Measurements from ENCODE around the gene ATF7IP2. TPM values are rescaled to one million over a fixed set of nuclear protein-coding genes. Genes with fewer than 3 reads are reported as not detected.

The ATF7IP2 gene
- total and polyA plus RNA-seq, 2 of the 13 experiments (the other 11 are each of a cell fraction or from before 2014, with no cell fraction given), result 117 to 217 TPM

GRCh38 chr16:10453159-10453510 is 67.3 kb downstream of the ATF7IP2 start:
- no peak for DNase-seq (ENCODE audit: low spot score)
- Histone ChIP-seq H3K4me1 (ENCODE audit: insufficient read depth, low read length) (peaks cover 32% of the 10 kb centered on the region), H3K9me3 (ENCODE audit: low read length) (0 out of 2 replicates have a peak, but pooled peaks cover 5% of the 10 kb centered on the region), H3K36me3 (replicated peaks in 1 of 2; ENCODE audit: control insufficient read depth in 1 of 2, insufficient read depth in 2 of 2, low read length in 2 of 2) (peaks cover 15 to 51% of the 10 kb centered on the region in 2 experiments), H2AFZ (ENCODE audit: low read length) (no peak overlapping the region), H3K27me3 (ENCODE audit: control insufficient read depth in 1 of 2, insufficient read depth in 2 of 2, low read length in 2 of 2) (no peaks in the 10 kb centered on the region), H3K4me3 (replicated peaks in 1 of 3; ENCODE audit: insufficient read depth in 1 of 3, low read depth in 2 of 3, low read length in 3 of 3) (peak overlapping the region in 2 of 3 experiments; percentile 25 to 47; a peak in 3 of 6 replicates), H3K4me2 (ENCODE audit: low read depth, low read length) (peak overlapping the region; percentile 60), H3K79me2 (ENCODE audit: insufficient read depth, low read length) (no peaks in the 10 kb centered on the region), H3K9ac (ENCODE audit: insufficient read depth, low read depth, low read length) (peak overlapping the region; percentile 41), H4K20me1 (ENCODE audit: insufficient read depth, low read length) (no peaks in the 10 kb centered on the region), H3K27ac (ENCODE audit: extremely low read length, insufficient read depth, low read length) (peak overlapping the region; percentile 80)
- ATAC-seq, result peak; percentile 39
- POLR2A ChIA-PET, result interaction anchor here (0.6 to 3.1 kb wide), 11 partner anchors 9 to 1362 kb away, joined by 3 to 20 read pairs (median 4); partner anchors contain the start of genes ATF7IP2 and HAPSTR1
- intact Hi-C loops (cut with micrococcal nuclease; ENCODE audit: unreplicated experiment) (no loop called here), in situ Hi-C loops (cut with HindIII; ENCODE audit: extremely low pct_ligation_motif_present, low pct_unique_long_range_greater_than_20kb) (no loop called here)
- BruUV-seq (replicated peaks), result no TSS peak
- 96% methylated on average over 6 of the region's 6 CpGs for WGBS (ENCODE audit: low lambda C conversion rate)
- no peak for FAIRE-seq
- CTCF ChIA-PET (ENCODE audit: low intra/inter-chr PET ratio, low total read pairs), result no interaction called here
- TF ChIP-seq SAFB2 (CRISPR knock-in tag; IDR thresholded peaks at IDR 0.05; ENCODE audit: borderline replicate concordance, low read depth), result no peak
- TF ChIP-seq ZIK1 (CRISPR knock-in tag; IDR thresholded peaks at IDR 0.05; ENCODE audit: borderline replicate concordance, low read depth), result no peak
- no peak for TF ChIP-seq MAFK (conservative IDR thresholded peaks at IDR 0.05 in 1 of 2, IDR thresholded peaks at IDR 0.05 in 1 of 2; ENCODE audit: low read length in 2 of 2)
- no peak for TF ChIP-seq MXD3 (CRISPR knock-in tag; IDR thresholded peaks at IDR 0.05)
- no peak for TF ChIP-seq GLMP (CRISPR knock-in tag; IDR thresholded peaks at IDR 0.05; ENCODE audit: borderline replicate concordance)
- TF ChIP-seq SMC3 (IDR thresholded peaks at IDR 0.05; ENCODE audit: low read length), result no peak
- no peak for TF ChIP-seq ZNF543 (CRISPR knock-in tag; IDR thresholded peaks at IDR 0.05)
- TF ChIP-seq DBP (CRISPR knock-in tag; IDR thresholded peaks at IDR 0.05; ENCODE audit: not compliant biosample characterization), result no peak
- no peak for TF ChIP-seq ARNT2 (CRISPR knock-in tag; IDR thresholded peaks at IDR 0.05; ENCODE audit: low read depth)
- peak; percentile 67; the same call in 1 of the 2 replicates for TF ChIP-seq TARDBP (CRISPR knock-in tag; IDR thresholded peaks at IDR 0.05)
- TF ChIP-seq ZMAT5 (CRISPR knock-in tag; IDR thresholded peaks at IDR 0.05; ENCODE audit: borderline replicate concordance, low read depth), result no peak
- 0 out of 2 replicates have a peak, but pooled peaks have one; percentile 42 for TF ChIP-seq PRDM4 (CRISPR knock-in tag; IDR thresholded peaks at IDR 0.05; ENCODE audit: borderline replicate concordance)
- 0 out of 2 replicates have a peak, but pooled peaks have one; percentile 11 for TF ChIP-seq ZNF740 (CRISPR knock-in tag; IDR thresholded peaks at IDR 0.05)
- no peak for TF ChIP-seq ZNF83 (CRISPR knock-in tag; IDR thresholded peaks at IDR 0.05; ENCODE audit: borderline replicate concordance)
- no peak for TF ChIP-seq BCLAF1 (IDR thresholded peaks at IDR 0.05)
